Measurements from ENCODE around the gene QRICH2. TPM values are rescaled to one million over a fixed set of nuclear protein-coding genes. Genes with fewer than 3 reads are reported as not detected.

The QRICH2 gene
- total and polyA plus RNA-seq, 9 of the 15 experiments (the other 6 are each of a cell fraction or from before 2014, with no cell fraction given), result 0.03 to 1.6 (median 0.81) TPM

DNA sequence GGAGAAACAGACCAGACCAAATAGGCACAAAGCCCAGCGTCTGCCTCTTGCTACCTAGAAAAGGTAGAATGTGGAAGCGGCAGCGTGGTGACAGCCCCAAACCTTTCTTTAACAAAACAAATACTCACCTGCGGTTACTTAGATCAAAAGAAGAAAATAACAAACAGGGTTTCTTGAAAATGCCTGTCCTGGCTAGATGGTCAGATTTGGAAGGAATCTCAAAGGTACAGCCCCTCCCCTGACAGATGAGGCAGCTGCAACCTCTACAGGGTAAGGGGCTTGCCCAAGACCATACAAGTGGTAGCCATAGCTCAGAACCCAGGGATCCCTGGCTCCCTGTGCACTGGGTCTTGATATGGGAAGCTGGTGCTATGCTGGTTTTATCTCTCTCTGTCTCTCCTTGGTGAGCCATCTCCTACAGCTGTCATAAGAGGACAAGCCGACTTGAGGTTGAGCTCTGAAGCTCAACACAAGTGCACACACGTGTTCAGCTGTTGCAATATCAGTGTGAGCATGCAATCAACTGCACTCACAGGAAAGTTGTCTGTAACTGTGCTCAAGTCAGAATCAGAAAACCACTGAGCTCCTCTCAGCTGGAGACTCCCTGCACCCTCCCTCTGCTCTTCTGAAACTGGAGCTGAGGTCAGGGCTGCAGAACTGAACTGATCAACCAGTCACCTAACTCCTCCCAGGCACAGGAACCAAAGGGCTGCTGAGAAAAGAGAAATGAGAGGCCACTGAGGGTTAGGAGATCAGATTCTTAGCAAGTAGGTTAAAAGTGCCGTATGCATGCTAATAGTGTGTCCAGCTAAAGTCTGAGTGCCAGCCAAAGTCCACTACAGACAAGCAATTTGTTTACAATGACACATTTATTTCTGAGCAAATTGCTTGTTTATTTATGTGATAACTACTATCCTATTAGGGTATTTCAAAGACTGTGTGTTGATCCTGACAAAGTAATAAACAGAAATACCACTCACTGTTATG is 61.7 kb downstream of the QRICH2 start (continued):
- TF ChIP-seq KLF13 (tag; IDR thresholded peaks at IDR 0.05; ENCODE audit: borderline replicate concordance, low read depth), result no peak
- TF ChIP-seq, protein P1, sequence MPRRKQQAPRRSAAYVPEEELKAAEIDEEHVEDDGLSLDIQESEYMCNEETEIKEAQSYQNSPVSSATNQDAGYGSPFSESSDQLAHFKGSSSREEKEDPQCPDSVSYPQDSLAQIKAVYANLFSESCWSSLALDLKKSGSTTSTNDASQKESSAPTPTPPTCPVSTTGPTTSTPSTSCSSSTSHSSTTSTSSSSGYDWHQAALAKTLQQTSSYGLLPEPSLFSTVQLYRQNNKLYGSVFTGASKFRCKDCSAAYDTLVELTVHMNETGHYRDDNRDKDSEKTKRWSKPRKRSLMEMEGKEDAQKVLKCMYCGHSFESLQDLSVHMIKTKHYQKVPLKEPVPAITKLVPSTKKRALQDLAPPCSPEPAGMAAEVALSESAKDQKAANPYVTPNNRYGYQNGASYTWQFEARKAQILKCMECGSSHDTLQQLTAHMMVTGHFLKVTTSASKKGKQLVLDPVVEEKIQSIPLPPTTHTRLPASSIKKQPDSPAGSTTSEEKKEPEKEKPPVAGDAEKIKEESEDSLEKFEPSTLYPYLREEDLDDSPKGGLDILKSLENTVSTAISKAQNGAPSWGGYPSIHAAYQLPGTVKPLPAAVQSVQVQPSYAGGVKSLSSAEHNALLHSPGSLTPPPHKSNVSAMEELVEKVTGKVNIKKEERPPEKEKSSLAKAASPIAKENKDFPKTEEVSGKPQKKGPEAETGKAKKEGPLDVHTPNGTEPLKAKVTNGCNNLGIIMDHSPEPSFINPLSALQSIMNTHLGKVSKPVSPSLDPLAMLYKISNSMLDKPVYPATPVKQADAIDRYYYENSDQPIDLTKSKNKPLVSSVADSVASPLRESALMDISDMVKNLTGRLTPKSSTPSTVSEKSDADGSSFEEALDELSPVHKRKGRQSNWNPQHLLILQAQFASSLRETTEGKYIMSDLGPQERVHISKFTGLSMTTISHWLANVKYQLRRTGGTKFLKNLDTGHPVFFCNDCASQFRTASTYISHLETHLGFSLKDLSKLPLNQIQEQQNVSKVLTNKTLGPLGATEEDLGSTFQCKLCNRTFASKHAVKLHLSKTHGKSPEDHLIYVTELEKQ (CRISPR knock-in tag; IDR thresholded peaks at IDR 0.05), result no peak
- no peak for TF ChIP-seq KLF10 (CRISPR knock-in tag; IDR thresholded peaks at IDR 0.05)
- TF ChIP-seq ZNF668 (CRISPR knock-in tag; IDR thresholded peaks at IDR 0.05), result no peak
- no peak for TF ChIP-seq EZH2 (IDR thresholded peaks at IDR 0.05; ENCODE audit: borderline replicate concordance, low read depth, low read length)
- TF ChIP-seq, protein P2, sequence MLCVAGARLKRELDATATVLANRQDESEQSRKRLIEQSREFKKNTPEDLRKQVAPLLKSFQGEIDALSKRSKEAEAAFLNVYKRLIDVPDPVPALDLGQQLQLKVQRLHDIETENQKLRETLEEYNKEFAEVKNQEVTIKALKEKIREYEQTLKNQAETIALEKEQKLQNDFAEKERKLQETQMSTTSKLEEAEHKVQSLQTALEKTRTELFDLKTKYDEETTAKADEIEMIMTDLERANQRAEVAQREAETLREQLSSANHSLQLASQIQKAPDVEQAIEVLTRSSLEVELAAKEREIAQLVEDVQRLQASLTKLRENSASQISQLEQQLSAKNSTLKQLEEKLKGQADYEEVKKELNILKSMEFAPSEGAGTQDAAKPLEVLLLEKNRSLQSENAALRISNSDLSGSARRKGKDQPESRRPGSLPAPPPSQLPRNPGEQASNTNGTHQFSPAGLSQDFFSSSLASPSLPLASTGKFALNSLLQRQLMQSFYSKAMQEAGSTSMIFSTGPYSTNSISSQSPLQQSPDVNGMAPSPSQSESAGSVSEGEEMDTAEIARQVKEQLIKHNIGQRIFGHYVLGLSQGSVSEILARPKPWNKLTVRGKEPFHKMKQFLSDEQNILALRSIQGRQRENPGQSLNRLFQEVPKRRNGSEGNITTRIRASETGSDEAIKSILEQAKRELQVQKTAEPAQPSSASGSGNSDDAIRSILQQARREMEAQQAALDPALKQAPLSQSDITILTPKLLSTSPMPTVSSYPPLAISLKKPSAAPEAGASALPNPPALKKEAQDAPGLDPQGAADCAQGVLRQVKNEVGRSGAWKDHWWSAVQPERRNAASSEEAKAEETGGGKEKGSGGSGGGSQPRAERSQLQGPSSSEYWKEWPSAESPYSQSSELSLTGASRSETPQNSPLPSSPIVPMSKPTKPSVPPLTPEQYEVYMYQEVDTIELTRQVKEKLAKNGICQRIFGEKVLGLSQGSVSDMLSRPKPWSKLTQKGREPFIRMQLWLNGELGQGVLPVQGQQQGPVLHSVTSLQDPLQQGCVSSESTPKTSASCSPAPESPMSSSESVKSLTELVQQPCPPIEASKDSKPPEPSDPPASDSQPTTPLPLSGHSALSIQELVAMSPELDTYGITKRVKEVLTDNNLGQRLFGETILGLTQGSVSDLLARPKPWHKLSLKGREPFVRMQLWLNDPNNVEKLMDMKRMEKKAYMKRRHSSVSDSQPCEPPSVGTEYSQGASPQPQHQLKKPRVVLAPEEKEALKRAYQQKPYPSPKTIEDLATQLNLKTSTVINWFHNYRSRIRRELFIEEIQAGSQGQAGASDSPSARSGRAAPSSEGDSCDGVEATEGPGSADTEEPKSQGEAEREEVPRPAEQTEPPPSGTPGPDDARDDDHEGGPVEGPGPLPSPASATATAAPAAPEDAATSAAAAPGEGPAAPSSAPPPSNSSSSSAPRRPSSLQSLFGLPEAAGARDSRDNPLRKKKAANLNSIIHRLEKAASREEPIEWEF (CRISPR knock-in tag; IDR thresholded peaks at IDR 0.05), result no peak
- TF ChIP-seq ZNF263 (CRISPR knock-in tag; IDR thresholded peaks at IDR 0.05; ENCODE audit: borderline replicate concordance), result no peak
- TF ChIP-seq EWSR1 (IDR thresholded peaks at IDR 0.05; ENCODE audit: borderline replicate concordance, low read depth, partially characterized antibody), result no peak
- no peak for TF ChIP-seq SMAD1 (IDR thresholded peaks at IDR 0.05; ENCODE audit: low read depth, low read length, partially characterized antibody)
- no peak for TF ChIP-seq WHSC1 (IDR thresholded peaks at IDR 0.05; ENCODE audit: low read length)
- no peak for TF ChIP-seq ZNF707 (CRISPR knock-in tag; conservative IDR thresholded peaks at IDR 0.05)
- TF ChIP-seq, protein P3, sequence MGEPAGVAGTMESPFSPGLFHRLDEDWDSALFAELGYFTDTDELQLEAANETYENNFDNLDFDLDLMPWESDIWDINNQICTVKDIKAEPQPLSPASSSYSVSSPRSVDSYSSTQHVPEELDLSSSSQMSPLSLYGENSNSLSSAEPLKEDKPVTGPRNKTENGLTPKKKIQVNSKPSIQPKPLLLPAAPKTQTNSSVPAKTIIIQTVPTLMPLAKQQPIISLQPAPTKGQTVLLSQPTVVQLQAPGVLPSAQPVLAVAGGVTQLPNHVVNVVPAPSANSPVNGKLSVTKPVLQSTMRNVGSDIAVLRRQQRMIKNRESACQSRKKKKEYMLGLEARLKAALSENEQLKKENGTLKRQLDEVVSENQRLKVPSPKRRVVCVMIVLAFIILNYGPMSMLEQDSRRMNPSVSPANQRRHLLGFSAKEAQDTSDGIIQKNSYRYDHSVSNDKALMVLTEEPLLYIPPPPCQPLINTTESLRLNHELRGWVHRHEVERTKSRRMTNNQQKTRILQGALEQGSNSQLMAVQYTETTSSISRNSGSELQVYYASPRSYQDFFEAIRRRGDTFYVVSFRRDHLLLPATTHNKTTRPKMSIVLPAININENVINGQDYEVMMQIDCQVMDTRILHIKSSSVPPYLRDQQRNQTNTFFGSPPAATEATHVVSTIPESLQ (CRISPR knock-in tag; IDR thresholded peaks at IDR 0.05), result no peak
- TF ChIP-seq, protein P4, sequence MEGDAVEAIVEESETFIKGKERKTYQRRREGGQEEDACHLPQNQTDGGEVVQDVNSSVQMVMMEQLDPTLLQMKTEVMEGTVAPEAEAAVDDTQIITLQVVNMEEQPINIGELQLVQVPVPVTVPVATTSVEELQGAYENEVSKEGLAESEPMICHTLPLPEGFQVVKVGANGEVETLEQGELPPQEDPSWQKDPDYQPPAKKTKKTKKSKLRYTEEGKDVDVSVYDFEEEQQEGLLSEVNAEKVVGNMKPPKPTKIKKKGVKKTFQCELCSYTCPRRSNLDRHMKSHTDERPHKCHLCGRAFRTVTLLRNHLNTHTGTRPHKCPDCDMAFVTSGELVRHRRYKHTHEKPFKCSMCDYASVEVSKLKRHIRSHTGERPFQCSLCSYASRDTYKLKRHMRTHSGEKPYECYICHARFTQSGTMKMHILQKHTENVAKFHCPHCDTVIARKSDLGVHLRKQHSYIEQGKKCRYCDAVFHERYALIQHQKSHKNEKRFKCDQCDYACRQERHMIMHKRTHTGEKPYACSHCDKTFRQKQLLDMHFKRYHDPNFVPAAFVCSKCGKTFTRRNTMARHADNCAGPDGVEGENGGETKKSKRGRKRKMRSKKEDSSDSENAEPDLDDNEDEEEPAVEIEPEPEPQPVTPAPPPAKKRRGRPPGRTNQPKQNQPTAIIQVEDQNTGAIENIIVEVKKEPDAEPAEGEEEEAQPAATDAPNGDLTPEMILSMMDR (IDR thresholded peaks at IDR 0.05 in 2 of 3, conservative IDR thresholded peaks at IDR 0.05 in 1 of 3; ENCODE audit: insufficient read depth in 2 of 3, low read depth in 1 of 3, low read length in 3 of 3), result no peak

Data from K562 (cell line).